Activated CD8-positive, alpha-beta memory T cell treated with anti-CD3 and anti-CD28 coated beads, Interleukin-2, amount 50 U/mL, for 1 hour (primary cell): ENCODE data around the gene LIN54.

Source experiments
- DNase-seq: peaks from one replicate; pipeline ENCODE4 v3.0.0-alpha.2; 2020; ENCODE audit errors: extremely low read depth

LIN54 gene

GRCh38 chr4:82891707-82892466 is 118.7 kb downstream of the LIN54 start:
- no peak for DNase-seq

DNA sequence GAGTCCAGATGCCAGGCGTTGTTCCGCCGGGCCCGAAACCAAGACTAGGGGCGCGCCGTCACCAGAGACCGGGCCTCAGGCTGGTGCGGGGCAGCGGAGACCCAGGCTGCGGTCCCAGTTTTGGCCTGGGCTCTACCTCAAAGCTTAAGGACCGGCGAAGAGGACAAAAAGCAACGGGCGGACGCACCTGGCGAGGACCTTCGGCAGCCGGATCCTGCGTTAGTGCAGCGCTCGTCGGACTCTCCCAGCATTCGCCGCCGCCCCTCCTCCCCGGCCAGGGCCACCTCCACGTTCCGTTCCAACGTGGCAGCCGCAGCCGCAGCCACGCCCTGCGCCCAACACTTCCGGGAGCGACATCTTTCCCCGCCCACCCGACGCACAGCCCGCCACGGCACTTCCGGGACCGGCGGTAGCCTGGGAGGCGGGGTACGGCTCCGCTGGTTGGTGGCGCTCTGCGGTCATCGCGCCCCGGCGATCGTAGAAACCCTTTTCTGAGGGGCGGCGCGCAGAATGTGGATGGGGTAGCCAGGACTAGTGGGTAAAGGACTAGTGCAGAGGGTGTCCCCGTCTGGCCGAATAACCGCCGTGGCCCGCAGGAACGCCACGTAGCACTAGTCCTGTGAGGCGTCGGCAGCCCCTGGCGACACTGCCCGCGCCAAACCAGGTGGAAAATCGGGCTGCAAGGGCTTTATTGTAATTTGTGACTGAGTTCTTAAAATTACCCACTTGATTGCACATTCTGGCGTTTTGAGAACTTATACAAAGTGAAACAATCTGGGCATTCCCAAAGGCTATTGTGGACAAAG is 119.5 kb downstream of the LIN54 start, which contains the start of gene SEC31A:
Gene SEC31A (minus strand): TSS at position 253 of the 806 bp plus-strand sequence. CDS start 9,217 bp downstream, outside the sequence.
- peak; percentile 91 for DNase-seq

- no peak for DNase-seq
These were observed 120.1 kb downstream of the LIN54 start for GRCh38 chr4:82890528-82890900.

GRCh38 chr4:82889287-82889686 is 121.3 kb downstream of the LIN54 start:
- no peak for DNase-seq

GRCh38 chr4:82886147-82886942 is 124.3 kb downstream of the LIN54 start:
- no peak for DNase-seq

DNA sequence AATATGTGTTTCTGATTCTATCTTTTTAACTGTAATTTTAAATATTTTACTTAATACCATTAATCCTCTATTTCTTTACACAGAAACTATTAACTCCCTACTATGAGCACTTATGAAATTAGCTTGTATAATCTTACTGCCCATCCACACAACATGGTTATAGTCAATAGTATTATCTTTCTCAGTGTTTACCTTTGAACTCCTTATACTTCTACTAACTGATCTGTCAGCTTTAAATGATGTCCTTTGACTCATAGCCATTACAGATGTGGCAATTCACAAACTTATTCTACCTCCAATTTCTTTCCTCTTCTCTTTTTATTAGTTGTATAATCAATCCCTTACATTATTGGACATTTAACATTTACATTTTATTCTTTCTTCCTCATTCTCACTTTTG is 125.2 kb downstream of the LIN54 start:
- DNase-seq = no peak
